Panc1 (cell line): ENCODE measurements around the gene SMIM29.

Experiments used
- CTCF ChIP-seq: fragments of 450-650 bp; IDR thresholded peaks from 2 replicates; pipeline ENCODE4 v1.5.1; 2017; ENCODE audit warnings: mild to moderate bottlenecking
- POLR2AphosphoS5 ChIP-seq: IDR thresholded peaks from 2 replicates; pipeline ENCODE4 v1.6.1; 2012; ENCODE audit warnings: mild to moderate bottlenecking, low read depth, low read length, moderate library complexity
- SIN3A ChIP-seq: IDR thresholded peaks from 2 replicates; pipeline ENCODE4 v1.6.1; 2012; ENCODE audit warnings: low read depth, mild to moderate bottlenecking, low read length, moderate library complexity, borderline replicate concordance; ENCODE audit not compliant: insufficient read depth
- TF ChIP-seq, protein P1 (sequence below), 2 experiments: IDR thresholded peaks; 2 replicates each; pipeline ENCODE4 v1.6.1; 2011 to 2012; ENCODE audit warnings: low read depth in 2 of 2, control low read depth in 1 of 2, low read length in 1 of 2, mild to moderate bottlenecking in 1 of 2, moderate library complexity in 1 of 2; ENCODE audit not compliant: insufficient read depth in 1 of 2

DNA sequence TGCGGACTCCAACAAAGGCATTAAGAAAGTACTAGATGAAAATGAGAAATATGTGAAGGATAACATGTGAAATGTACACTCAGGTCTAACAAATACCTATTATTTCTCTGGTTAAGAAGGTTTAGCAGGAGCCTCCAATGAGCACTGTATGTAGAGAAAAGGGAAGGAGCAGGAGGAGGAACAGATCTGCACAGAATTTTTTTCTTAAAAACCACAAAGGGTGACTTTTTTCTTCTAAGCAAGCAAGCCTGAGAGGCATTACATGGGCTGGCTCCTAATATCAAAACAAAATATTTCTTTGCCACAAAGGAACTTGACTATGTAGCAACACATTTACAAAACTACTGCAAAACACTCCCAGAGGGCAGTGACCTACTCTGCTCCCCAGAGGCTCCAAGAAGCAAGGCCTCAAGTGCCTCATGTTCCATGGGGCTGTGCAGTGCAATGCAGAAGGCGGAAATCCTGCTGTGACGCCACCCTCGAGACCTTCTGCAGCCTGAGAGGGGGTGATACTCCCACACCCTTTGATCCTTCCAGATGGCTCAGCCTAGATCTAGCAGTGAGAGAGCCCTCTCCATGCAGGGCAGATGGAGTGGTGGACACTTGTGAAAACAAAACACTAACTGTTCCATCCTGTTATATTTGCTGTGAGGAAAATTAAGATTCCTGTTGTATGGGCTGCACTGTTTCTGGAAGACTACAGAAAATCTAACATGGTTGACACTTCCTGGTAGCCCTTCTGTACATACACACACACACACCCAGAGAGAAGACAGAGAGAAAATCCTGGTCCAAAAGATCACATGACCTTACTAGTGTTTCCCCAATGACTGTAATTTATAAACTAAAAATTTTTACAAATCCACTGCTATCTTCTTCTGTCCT is 36.0 kb upstream of the SMIM29 start:
- TF ChIP-seq CTCF (no peak), POLR2AphosphoS5 (no peak), SIN3A (no peak)
- TF ChIP-seq, protein P1, sequence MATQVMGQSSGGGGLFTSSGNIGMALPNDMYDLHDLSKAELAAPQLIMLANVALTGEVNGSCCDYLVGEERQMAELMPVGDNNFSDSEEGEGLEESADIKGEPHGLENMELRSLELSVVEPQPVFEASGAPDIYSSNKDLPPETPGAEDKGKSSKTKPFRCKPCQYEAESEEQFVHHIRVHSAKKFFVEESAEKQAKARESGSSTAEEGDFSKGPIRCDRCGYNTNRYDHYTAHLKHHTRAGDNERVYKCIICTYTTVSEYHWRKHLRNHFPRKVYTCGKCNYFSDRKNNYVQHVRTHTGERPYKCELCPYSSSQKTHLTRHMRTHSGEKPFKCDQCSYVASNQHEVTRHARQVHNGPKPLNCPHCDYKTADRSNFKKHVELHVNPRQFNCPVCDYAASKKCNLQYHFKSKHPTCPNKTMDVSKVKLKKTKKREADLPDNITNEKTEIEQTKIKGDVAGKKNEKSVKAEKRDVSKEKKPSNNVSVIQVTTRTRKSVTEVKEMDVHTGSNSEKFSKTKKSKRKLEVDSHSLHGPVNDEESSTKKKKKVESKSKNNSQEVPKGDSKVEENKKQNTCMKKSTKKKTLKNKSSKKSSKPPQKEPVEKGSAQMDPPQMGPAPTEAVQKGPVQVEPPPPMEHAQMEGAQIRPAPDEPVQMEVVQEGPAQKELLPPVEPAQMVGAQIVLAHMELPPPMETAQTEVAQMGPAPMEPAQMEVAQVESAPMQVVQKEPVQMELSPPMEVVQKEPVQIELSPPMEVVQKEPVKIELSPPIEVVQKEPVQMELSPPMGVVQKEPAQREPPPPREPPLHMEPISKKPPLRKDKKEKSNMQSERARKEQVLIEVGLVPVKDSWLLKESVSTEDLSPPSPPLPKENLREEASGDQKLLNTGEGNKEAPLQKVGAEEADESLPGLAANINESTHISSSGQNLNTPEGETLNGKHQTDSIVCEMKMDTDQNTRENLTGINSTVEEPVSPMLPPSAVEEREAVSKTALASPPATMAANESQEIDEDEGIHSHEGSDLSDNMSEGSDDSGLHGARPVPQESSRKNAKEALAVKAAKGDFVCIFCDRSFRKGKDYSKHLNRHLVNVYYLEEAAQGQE (IDR thresholded peaks at IDR 0.05; ENCODE audit: insufficient read depth in 1 of 2, low read depth in 2 of 2, low read length in 1 of 2) = no peak
